KMS-11 (cell line): ENCODE results near the gene KCNJ3.

Experiments
- H2AFZ ChIP-seq: fragments of 200-600 bp; sonication (generic); 2 replicates; pipeline ENCODE4 v1.6.1; 2016; ENCODE audit warnings: antibody characterized with exemption, mixed run types, low read depth
- H3K27ac ChIP-seq: fragments of 200-600 bp; sonication (generic); 2 replicates; pipeline ENCODE4 v1.6.1; 2016; ENCODE audit warnings: mild to moderate bottlenecking, mixed run types
- H3K27me3 ChIP-seq: fragments of 200-600 bp; sonication (generic); 2 replicates; pipeline ENCODE4 v1.6.1; 2017; ENCODE audit warnings: mild to moderate bottlenecking, low read depth, mixed run types, moderate library complexity; ENCODE audit not compliant: insufficient read depth
- H3K36me3 ChIP-seq: fragments of 200-600 bp; sonication (generic); 2 replicates; pipeline ENCODE4 v1.6.1; 2017; ENCODE audit warnings: mild to moderate bottlenecking, mixed run types; ENCODE audit not compliant: insufficient read depth
- H3K4me1 ChIP-seq: fragments of 200-600 bp; sonication (generic); 2 replicates; pipeline ENCODE4 v1.6.1; 2016; ENCODE audit warnings: mild to moderate bottlenecking, low read depth, mixed run types; ENCODE audit not compliant: poor library complexity, severe bottlenecking
- H3K4me2 ChIP-seq: fragments of 200-600 bp; sonication (generic); 2 replicates; pipeline ENCODE4 v1.7.0; 2016; ENCODE audit warnings: mild to moderate bottlenecking, mixed run types
- H3K4me3 ChIP-seq: fragments of 200-600 bp; sonication (generic); IDR thresholded peaks from 2 replicates; pipeline ENCODE4 v1.6.1; 2017; ENCODE audit warnings: low read depth, low read length, mixed read lengths; ENCODE audit not compliant: insufficient read depth
- H3K79me2 ChIP-seq: fragments of 200-600 bp; sonication (generic); 2 replicates; pipeline ENCODE4 v1.6.1; 2016; ENCODE audit warnings: low read depth, mixed run types; ENCODE audit not compliant: insufficient read depth
- H3K9ac ChIP-seq: fragments of 200-600 bp; sonication (generic); 2 replicates; pipeline ENCODE4 v1.6.1; 2016; ENCODE audit warnings: mild to moderate bottlenecking, mixed run types
- H4K20me1 ChIP-seq: fragments of 200-600 bp; sonication (generic); 2 replicates; pipeline ENCODE4 v1.6.1; 2016; ENCODE audit warnings: mild to moderate bottlenecking, mixed run types; ENCODE audit not compliant: insufficient read depth
- TF ChIP-seq, protein P1 (sequence below): fragments of 200-600 bp; sonication (generic); conservative IDR thresholded peaks from 2 replicates; pipeline ENCODE4 v1.6.1; 2017; ENCODE audit warnings: low read depth, mild to moderate bottlenecking, antibody characterized with exemption, low read length, moderate library complexity, mixed read lengths

The KCNJ3 gene

DNA sequence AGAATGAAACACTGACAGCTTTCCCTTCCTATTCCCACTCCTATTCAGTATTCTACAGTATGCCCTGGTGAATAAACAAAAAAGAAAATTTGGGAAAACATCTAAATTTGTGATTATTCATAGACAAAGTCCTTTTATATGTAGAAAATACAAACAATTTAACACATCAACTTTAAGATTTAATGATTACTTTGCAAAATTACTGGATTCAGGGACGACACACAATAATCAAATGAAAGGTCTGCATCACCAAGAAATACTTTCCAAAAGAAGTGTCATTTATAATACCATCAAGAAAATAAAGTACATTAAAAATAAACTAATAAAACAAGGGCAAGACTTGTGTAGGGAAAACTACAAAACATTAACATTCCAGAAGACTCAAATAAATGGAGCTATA lies 199.8 kb downstream of the KCNJ3 start:
- no peak overlapping the region for H3K27ac ChIP-seq
- H3K27me3 ChIP-seq: no peaks in the 10 kb centered on the region
- H3K36me3 ChIP-seq: no peaks in the 10 kb centered on the region
- no peak overlapping the region for H3K9ac ChIP-seq
- no peak overlapping the region for H3K4me3 ChIP-seq
- H4K20me1 ChIP-seq: no peaks in the 10 kb centered on the region
- no peak overlapping the region for H3K4me2 ChIP-seq
- no peaks in the 10 kb centered on the region for H3K79me2 ChIP-seq
- H2AFZ ChIP-seq: no peak overlapping the region
- H3K4me1 ChIP-seq: no peaks in the 10 kb centered on the region
- TF ChIP-seq, protein P1, sequence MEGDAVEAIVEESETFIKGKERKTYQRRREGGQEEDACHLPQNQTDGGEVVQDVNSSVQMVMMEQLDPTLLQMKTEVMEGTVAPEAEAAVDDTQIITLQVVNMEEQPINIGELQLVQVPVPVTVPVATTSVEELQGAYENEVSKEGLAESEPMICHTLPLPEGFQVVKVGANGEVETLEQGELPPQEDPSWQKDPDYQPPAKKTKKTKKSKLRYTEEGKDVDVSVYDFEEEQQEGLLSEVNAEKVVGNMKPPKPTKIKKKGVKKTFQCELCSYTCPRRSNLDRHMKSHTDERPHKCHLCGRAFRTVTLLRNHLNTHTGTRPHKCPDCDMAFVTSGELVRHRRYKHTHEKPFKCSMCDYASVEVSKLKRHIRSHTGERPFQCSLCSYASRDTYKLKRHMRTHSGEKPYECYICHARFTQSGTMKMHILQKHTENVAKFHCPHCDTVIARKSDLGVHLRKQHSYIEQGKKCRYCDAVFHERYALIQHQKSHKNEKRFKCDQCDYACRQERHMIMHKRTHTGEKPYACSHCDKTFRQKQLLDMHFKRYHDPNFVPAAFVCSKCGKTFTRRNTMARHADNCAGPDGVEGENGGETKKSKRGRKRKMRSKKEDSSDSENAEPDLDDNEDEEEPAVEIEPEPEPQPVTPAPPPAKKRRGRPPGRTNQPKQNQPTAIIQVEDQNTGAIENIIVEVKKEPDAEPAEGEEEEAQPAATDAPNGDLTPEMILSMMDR: no peak

DNA sequence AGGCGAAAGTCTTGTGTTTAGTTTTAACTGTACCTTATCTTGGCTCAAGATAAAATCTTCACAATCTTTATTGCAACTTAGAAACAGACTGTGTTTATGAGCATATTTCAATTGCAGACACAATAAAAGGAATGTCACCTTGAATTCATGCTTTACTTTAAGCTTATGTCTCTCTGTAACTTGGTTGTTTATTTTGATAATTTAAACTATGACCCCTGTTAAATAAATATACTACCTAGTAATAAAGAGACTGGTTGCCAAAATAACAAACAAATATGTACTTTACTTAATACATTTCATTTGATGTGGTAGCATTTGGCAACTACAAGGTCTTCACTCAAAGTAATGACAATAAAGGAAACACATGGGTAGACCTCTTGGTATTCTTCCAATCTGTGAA lies 202.6 kb downstream of the KCNJ3 start:
- H3K9ac ChIP-seq: no peak overlapping the region
- H3K36me3 ChIP-seq: no peaks in the 10 kb centered on the region
- TF ChIP-seq, protein P1: no peak
- H3K79me2 ChIP-seq: no peaks in the 10 kb centered on the region
- H3K27ac ChIP-seq: no peak overlapping the region
- no peak overlapping the region for H3K4me2 ChIP-seq
- no peaks in the 10 kb centered on the region for H4K20me1 ChIP-seq
- no peak overlapping the region for H2AFZ ChIP-seq
- H3K27me3 ChIP-seq: no peaks in the 10 kb centered on the region
- no peak overlapping the region for H3K4me3 ChIP-seq
- H3K4me1 ChIP-seq: no peaks in the 10 kb centered on the region
